Keratinocyte (primary cell): ENCODE measurements around the gene DTNBP1. TPM values are rescaled to one million over a fixed set of nuclear protein-coding genes. Genes with fewer than 3 reads are reported as not detected.
A peak's percentile ranks its signal among the peaks of the same experiment; 100 is the strongest.

ENCODE experiments used
- DNase-seq: peaks from one replicate; pipeline ENCODE4 v3.0.0-alpha.2; 2011; ENCODE audit warnings: low read depth, missing footprints, low spot score
- FAIRE-seq: peaks from 2 replicates; lab custom pipeline; 2011; peaks lifted over from hg19 to GRCh38; lab: Jason Lieb, UNC
- H2AFZ ChIP-seq: 2 replicates; pipeline ENCODE4 v1.6.0; 2012; ENCODE audit warnings: low read length, control low read depth, inconsistent platforms; ENCODE audit not compliant: control insufficient read depth
- H3K27ac ChIP-seq: 2 replicates; pipeline ENCODE4 v1.5.1; 2011; ENCODE audit warnings: low read length; ENCODE audit not compliant: control insufficient read depth, insufficient read depth
- H3K27me3 ChIP-seq: 3 replicates; pipeline ENCODE4 v1.6.0; 2011; ENCODE audit warnings: low read length; ENCODE audit not compliant: control insufficient read depth, insufficient read depth; ENCODE audit errors: extremely low read depth
- H3K36me3 ChIP-seq, 2 experiments: 2 replicates in 1 of 2; 3 replicates in 1 of 2; pipeline ENCODE4 v1.5.1; 2011; ENCODE audit warnings: low read length in 2 of 2, mild to moderate bottlenecking in 1 of 2; ENCODE audit not compliant: control insufficient read depth in 2 of 2, insufficient read depth in 2 of 2; ENCODE audit errors: extremely low read depth in 1 of 2
- H3K4me1 ChIP-seq: 3 replicates; pipeline ENCODE4 v1.5.1; 2011; ENCODE audit warnings: low read length; ENCODE audit not compliant: control insufficient read depth, insufficient read depth; ENCODE audit errors: extremely low read depth
- H3K4me2 ChIP-seq: 3 replicates; pipeline ENCODE4 v1.6.0; 2011; ENCODE audit warnings: low read depth, low read length; ENCODE audit not compliant: control insufficient read depth, insufficient read depth; ENCODE audit errors: extremely low read depth
- H3K4me3 ChIP-seq, 3 experiments: fragments of 200-600 bp in 1 of 3; sonication (generic) in 1 of 3; 2 replicates in 2 of 3; 3 replicates in 1 of 3; pipeline ENCODE4 v1.5.1; 2011 to 2016; ENCODE audit warnings: low read length in 3 of 3, mild to moderate bottlenecking in 3 of 3, control low read depth in 2 of 3, inconsistent platforms in 1 of 3, low read depth in 1 of 3, mixed read lengths in 1 of 3, mixed run types in 1 of 3, moderate library complexity in 1 of 3; ENCODE audit not compliant: control insufficient read depth in 2 of 3, insufficient read depth in 2 of 3; ENCODE audit errors: extremely low read depth in 1 of 3
- H3K79me2 ChIP-seq: 2 replicates; pipeline ENCODE4 v1.6.0; 2012; ENCODE audit warnings: low read length; ENCODE audit not compliant: control insufficient read depth, insufficient read depth
- H3K9ac ChIP-seq: 3 replicates; pipeline ENCODE4 v1.6.0; 2011; ENCODE audit warnings: low read length; ENCODE audit not compliant: control insufficient read depth, insufficient read depth; ENCODE audit errors: extremely low read depth
- H3K9me1 ChIP-seq: 3 replicates; pipeline ENCODE4 v1.6.0; 2011; ENCODE audit warnings: low read length; ENCODE audit not compliant: control insufficient read depth, insufficient read depth; ENCODE audit errors: extremely low read depth
- H3K9me3 ChIP-seq: 2 replicates; pipeline ENCODE4 v1.5.1; 2012; ENCODE audit warnings: low read depth, low read length; ENCODE audit not compliant: control insufficient read depth
- H4K20me1 ChIP-seq: 3 replicates; pipeline ENCODE4 v1.6.0; 2011; ENCODE audit warnings: low read length; ENCODE audit not compliant: control insufficient read depth, insufficient read depth; ENCODE audit errors: extremely low read depth
- EZH2 ChIP-seq: IDR thresholded peaks from one replicate; pipeline ENCODE4 v1.6.1; 2012; ENCODE audit warnings: inconsistent platforms, mild to moderate bottlenecking, low read length, moderate library complexity
- dilution Hi-C: fragments of 300-500 bp; cut with MboI; formaldehyde crosslinking; loops from one replicate; pipeline ENCODE4 v1.7.0; 2020; ENCODE audit warnings: low sequenced_read_pairs; ENCODE audit not compliant: extremely low pct_ligation_motif_present
- polyA plus RNA-seq, 5 experiments: library from polyadenylated mRNA; depleted of rRNA in 3 of 5; stranded (reverse) in 3 of 5; stranded (forward) in 1 of 5; unstranded in 1 of 5; fragments of >200 nt; gene quantifications; 1 replicate in 1 of 5; 2 replicates in 3 of 5; 3 replicates in 1 of 5; pipeline versions ENCODE4 v1.2.1 to v1.2.3, GENCODE V29; 2011 to 2012; ENCODE audit warnings: missing spikeins in 2 of 5, low read depth in 1 of 5, low replicate concordance in 1 of 5
- TF ChIP-seq, protein P1 (sequence below), 3 experiments: IDR thresholded peaks in 1 of 3; conservative IDR thresholded peaks in 1 of 3; optimal IDR thresholded peaks in 1 of 3; 2 replicates in 2 of 3; 3 replicates in 1 of 3; pipeline versions ENCODE3 to v1.5.1; 2011; ENCODE audit warnings: low read length in 3 of 3, mild to moderate bottlenecking in 3 of 3, moderate library complexity in 2 of 3, control low read depth in 1 of 3, inconsistent platforms in 1 of 3; ENCODE audit not compliant: insufficient read depth in 2 of 3; ENCODE audit errors: extremely low read depth in 1 of 3

DTNBP1 gene
- polyA plus RNA-seq, 1 donor (not counting 4 experiments of a cell fraction or from before 2014, with no cell fraction given): 11.5 TPM

DNA sequence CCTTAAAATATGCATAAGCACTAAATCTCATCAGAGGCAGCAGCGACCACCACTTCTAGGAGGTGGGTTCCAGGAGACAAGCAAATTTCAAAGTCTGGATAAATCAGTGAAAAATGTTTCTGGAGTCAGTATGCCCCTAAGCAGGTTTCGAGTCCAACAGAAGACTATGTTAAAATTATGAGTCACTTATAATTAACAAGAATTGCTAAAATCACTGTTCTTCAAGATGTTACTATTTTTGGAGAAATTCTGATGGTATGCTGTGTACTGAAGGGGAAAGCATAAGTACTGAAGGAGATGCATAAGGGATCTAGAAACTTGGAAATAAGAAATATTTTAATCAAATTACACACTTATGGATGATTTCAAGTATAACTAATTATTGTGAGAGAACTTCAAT, 58.0 kb downstream of the DTNBP1 start:
- dilution Hi-C loops: no loop called here
- no peaks in the 10 kb centered on the region for H3K36me3 ChIP-seq
- DNase-seq (no peak), FAIRE-seq (peak; percentile 52)
- H3K27ac ChIP-seq: no peak overlapping the region
- TF ChIP-seq, protein P1, sequence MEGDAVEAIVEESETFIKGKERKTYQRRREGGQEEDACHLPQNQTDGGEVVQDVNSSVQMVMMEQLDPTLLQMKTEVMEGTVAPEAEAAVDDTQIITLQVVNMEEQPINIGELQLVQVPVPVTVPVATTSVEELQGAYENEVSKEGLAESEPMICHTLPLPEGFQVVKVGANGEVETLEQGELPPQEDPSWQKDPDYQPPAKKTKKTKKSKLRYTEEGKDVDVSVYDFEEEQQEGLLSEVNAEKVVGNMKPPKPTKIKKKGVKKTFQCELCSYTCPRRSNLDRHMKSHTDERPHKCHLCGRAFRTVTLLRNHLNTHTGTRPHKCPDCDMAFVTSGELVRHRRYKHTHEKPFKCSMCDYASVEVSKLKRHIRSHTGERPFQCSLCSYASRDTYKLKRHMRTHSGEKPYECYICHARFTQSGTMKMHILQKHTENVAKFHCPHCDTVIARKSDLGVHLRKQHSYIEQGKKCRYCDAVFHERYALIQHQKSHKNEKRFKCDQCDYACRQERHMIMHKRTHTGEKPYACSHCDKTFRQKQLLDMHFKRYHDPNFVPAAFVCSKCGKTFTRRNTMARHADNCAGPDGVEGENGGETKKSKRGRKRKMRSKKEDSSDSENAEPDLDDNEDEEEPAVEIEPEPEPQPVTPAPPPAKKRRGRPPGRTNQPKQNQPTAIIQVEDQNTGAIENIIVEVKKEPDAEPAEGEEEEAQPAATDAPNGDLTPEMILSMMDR (optimal IDR thresholded peaks at IDR 0.05 in 1 of 3, IDR thresholded peaks at IDR 0.05 in 1 of 3, conservative IDR thresholded peaks at IDR 0.05 in 1 of 3; ENCODE audit: extremely low read depth in 1 of 3, insufficient read depth in 2 of 3, low read length in 3 of 3): no peak
- TF ChIP-seq EZH2: no peak
- peaks cover 6% of the 10 kb centered on the region for H3K4me1 ChIP-seq
- H3K4me2 ChIP-seq: no peak overlapping the region
- H3K27me3 ChIP-seq: no peaks in the 10 kb centered on the region
- no peaks in the 10 kb centered on the region for H3K9me1 ChIP-seq
- H3K9ac ChIP-seq: no peak overlapping the region
- no peak overlapping the region for H2AFZ ChIP-seq
- H3K79me2 ChIP-seq: no peaks in the 10 kb centered on the region
- H4K20me1 ChIP-seq: no peaks in the 10 kb centered on the region
- no peaks in the 10 kb centered on the region for H3K9me3 ChIP-seq
- no peak overlapping the region for H3K4me3 ChIP-seq

DNA sequence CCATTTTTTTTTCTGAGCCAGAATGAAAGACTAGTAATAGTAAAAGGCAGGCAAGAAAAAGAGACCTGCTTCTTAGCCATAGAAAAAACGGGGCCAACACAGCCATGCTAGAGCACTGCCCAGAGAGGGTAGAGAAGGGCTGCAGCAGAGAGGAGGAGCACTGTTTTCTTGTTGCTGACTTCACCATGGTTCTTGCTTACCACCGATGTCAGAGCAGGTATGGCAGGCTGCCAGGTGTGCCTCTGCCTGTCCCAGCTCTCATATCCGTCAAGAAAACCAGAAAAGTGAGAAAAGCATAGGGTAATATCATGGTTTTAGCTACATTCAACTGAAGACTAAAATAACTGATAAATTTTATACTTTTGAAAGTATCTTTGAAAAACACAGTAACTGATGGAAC, 60.7 kb downstream of the DTNBP1 start:
- Histone ChIP-seq H3K36me3 (no peaks in the 10 kb centered on the region), H3K4me2 (no peak overlapping the region), H3K4me3 (no peak overlapping the region), H3K27me3 (no peaks in the 10 kb centered on the region), H2AFZ (no peak overlapping the region), H3K27ac (no peak overlapping the region), H3K4me1 (no peaks in the 10 kb centered on the region), H3K9ac (no peak overlapping the region), H4K20me1 (no peaks in the 10 kb centered on the region), H3K9me3 (no peaks in the 10 kb centered on the region), H3K79me2 (no peaks in the 10 kb centered on the region), H3K9me1 (no peaks in the 10 kb centered on the region)
- dilution Hi-C loops: no loop called here
- DNase-seq: no peak
- no peak for FAIRE-seq
- TF ChIP-seq EZH2: no peak
- TF ChIP-seq, protein P1 (optimal IDR thresholded peaks at IDR 0.05 in 1 of 3, IDR thresholded peaks at IDR 0.05 in 1 of 3, conservative IDR thresholded peaks at IDR 0.05 in 1 of 3; ENCODE audit: extremely low read depth in 1 of 3, insufficient read depth in 2 of 3, low read length in 3 of 3): no peak
